GM12878 (cell line): ENCODE measurements around the gene NPW. TPM values are rescaled to one million over a fixed set of nuclear protein-coding genes. Genes with fewer than 3 reads are reported as not detected.

Experiments
- ATAC-seq: fragments of 200-7000 bp; cut with Tn5 transposase; 3 replicates; pipeline ENCODE4 v1.9.1; 2020; ENCODE audit warnings: mild to moderate bottlenecking, moderate library complexity
- BruUV-seq: library from RNA; stranded (reverse); fragments of 400-500 nt; replicated peaks from 2 replicates; lab custom pipeline; 2021; lab: Mats Ljungman, UMichigan
- CTCF ChIA-PET: fragments of 300-600 bp; sonication (Branson Sonifier 250); formaldehyde crosslinking; extraction: SDS; loops from one replicate; lab custom pipeline; 2021; ENCODE audit warnings: inconsistent platforms; lab: Yijun Ruan, JAX
- POLR2A ChIA-PET: fragments of 350-600 bp; formaldehyde crosslinking; extraction: SDS; loops from one replicate; lab custom pipeline; 2021; ENCODE audit warnings: inconsistent platforms; lab: Charles Lee
- RAD21 ChIA-PET: fragments of 300-600 bp; sonication (Branson Sonifier 250); formaldehyde crosslinking; loops from one replicate; lab custom pipeline; 2023; ENCODE audit warnings: antibody characterized with exemption; ENCODE audit not compliant: unreplicated experiment; lab: Charles Lee
- SMC1A ChIA-PET: fragments of 300-600 bp; sonication (Branson Sonifier 250); formaldehyde crosslinking; loops from one replicate; lab custom pipeline; 2023; ENCODE audit not compliant: unreplicated experiment, uncharacterized antibody; lab: Charles Lee
- DNase-seq: peaks from one replicate; pipeline ENCODE4 v3.0.0-alpha.2; 2011; ENCODE audit warnings: low read depth, low spot score
- FAIRE-seq: peaks from 3 replicates; lab custom pipeline; 2011; peaks lifted over from hg19 to GRCh38; lab: Jason Lieb, UNC
- H2AFZ ChIP-seq: 2 replicates; pipeline ENCODE4 v1.6.0; 2011; ENCODE audit warnings: low read depth, low read length, control low read depth; ENCODE audit not compliant: control insufficient read depth
- H3K27ac ChIP-seq: 2 replicates; pipeline ENCODE4 v1.5.1; 2011; ENCODE audit warnings: control low read depth; ENCODE audit not compliant: control insufficient read depth, insufficient read depth
- H3K27me3 ChIP-seq, 2 experiments: replicated peaks in 1 of 2; 2 replicates each; pipeline versions ENCODE4 v1.6.0 to v1.6.1; 2011; ENCODE audit warnings: low read length in 1 of 2; ENCODE audit not compliant: control insufficient read depth in 2 of 2, insufficient read depth in 2 of 2
- H3K36me3 ChIP-seq, 2 experiments: 2 replicates each; pipeline ENCODE4 v1.5.1; 2011; ENCODE audit warnings: low read length in 1 of 2; ENCODE audit not compliant: control insufficient read depth in 2 of 2, insufficient read depth in 2 of 2
- H3K4me1 ChIP-seq: 2 replicates; pipeline ENCODE4 v1.6.1; 2011; ENCODE audit warnings: mild to moderate bottlenecking, low read length, moderate library complexity, mixed read lengths; ENCODE audit not compliant: control insufficient read depth, insufficient read depth
- H3K4me2 ChIP-seq: 2 replicates; pipeline ENCODE4 v1.6.0; 2011; ENCODE audit warnings: control low read depth; ENCODE audit not compliant: control insufficient read depth, insufficient read depth
- H3K4me3 ChIP-seq: fragments of 200-600 bp; sonication (generic); 2 replicates; pipeline ENCODE4 v1.5.1; 2016
- H3K79me2 ChIP-seq: 2 replicates; pipeline ENCODE4 v1.6.0; 2011; ENCODE audit warnings: low read length; ENCODE audit not compliant: control insufficient read depth, insufficient read depth
- H3K9ac ChIP-seq: 2 replicates; pipeline ENCODE4 v1.8.0; 2011; ENCODE audit warnings: low read length, control low read depth, mixed read lengths; ENCODE audit not compliant: control insufficient read depth, insufficient read depth
- H3K9me3 ChIP-seq: replicated peaks from 3 replicates; pipeline ENCODE4 v1.5.1; 2011; ENCODE audit warnings: mild to moderate bottlenecking, low read length; ENCODE audit not compliant: control insufficient read depth, insufficient read depth
- H4K20me1 ChIP-seq: 2 replicates; pipeline ENCODE4 v1.6.0; 2011; ENCODE audit not compliant: control insufficient read depth, insufficient read depth
- BACH1 ChIP-seq: fragments of 450-650 bp; IDR thresholded peaks from 2 replicates; pipeline ENCODE4 v1.6.1; 2017; ENCODE audit warnings: mild to moderate bottlenecking, borderline replicate concordance
- BRCA1 ChIP-seq: IDR thresholded peaks from 2 replicates; pipeline ENCODE4 v1.6.1; 2011; ENCODE audit warnings: low read depth, low read length, improper control_type of control experiment
- ETV6 ChIP-seq, 2 experiments: fragments of 450-650 bp in 1 of 2; IDR thresholded peaks in 1 of 2; conservative IDR thresholded peaks in 1 of 2; 2 replicates each; pipeline ENCODE4 v1.6.1; 2014; ENCODE audit warnings: antibody characterized with exemption in 1 of 2, borderline replicate concordance in 1 of 2, low read depth in 1 of 2, mild to moderate bottlenecking in 1 of 2, moderate library complexity in 1 of 2
- POLR2A ChIP-seq: IDR thresholded peaks from 2 replicates; pipeline ENCODE4 v1.6.1; 2011; ENCODE audit warnings: low read depth, mild to moderate bottlenecking, low read length
- SMAD1 ChIP-seq: fragments of 450-650 bp; IDR thresholded peaks from 2 replicates; pipeline ENCODE4 v1.6.1; 2018; ENCODE audit warnings: mild to moderate bottlenecking, low read depth; ENCODE audit not compliant: partially characterized antibody
- WGBS: methylation state at CpG from one replicate; pipeline ENCODE4 v1.1.6; 2016; ENCODE audit warnings: low lambda C conversion rate; ENCODE audit not compliant: insufficient replicate concordance, insufficient coverage; ENCODE audit errors: missing lambda C conversion rate; 5-methylcytosine and 5-hydroxymethylcytosine counted together
- in situ Hi-C: fragments of 300-500 bp; cut with MboI; formaldehyde crosslinking; loops from 9 replicates; pipeline ENCODE4 v1.14.3; 2018; ENCODE audit warnings: mixed read lengths
- intact Hi-C: fragments of 100-400 bp; cut with micrococcal nuclease; formaldehyde crosslinking; loops from one replicate; pipeline ENCODE4 v1.14.2; 2022; ENCODE audit not compliant: unreplicated experiment
- polyA plus RNA-seq, 11 experiments: library from polyadenylated mRNA; depleted of rRNA in 4 of 11; unstranded in 6 of 11; stranded (reverse) in 5 of 11; fragments of >200 nt; fragmentation: Nextera tagmentation in 4 of 11; fragmentation: Illumina TruSeq in 1 of 11; extraction: Ambion mirVana in 4 of 11; extraction: Trizol in 1 of 11; gene quantifications; 1 replicate in 1 of 11; 2 replicates in 10 of 11; pipeline versions ENCODE4 v1.2.1 to v1.2.3, GENCODE V29; 2011 to 2016; ENCODE audit warnings: inconsistent platforms in 2 of 11, missing spikeins in 2 of 11, low read depth in 1 of 11
- total RNA-seq, 4 experiments: library from RNA; depleted of rRNA in 3 of 4; stranded (reverse); fragments of >200 nt in 3 of 4; fragmentation: Illumina TruSeq in 1 of 4; extraction: Trizol in 1 of 4; gene quantifications; 2 replicates each; pipeline versions ENCODE4 v1.2.1 to v1.2.3, GENCODE V29; 2013 to 2021
- TF ChIP-seq, protein P1 (sequence below): fragments of 450-650 bp; IDR thresholded peaks from 2 replicates; pipeline ENCODE4 v1.6.1; 2018; ENCODE audit warnings: mild to moderate bottlenecking, low read depth, moderate library complexity; ENCODE audit not compliant: partially characterized antibody

The NPW gene
- total and polyA plus RNA-seq, 10 of the 15 experiments (the other 5 are each of a cell fraction or from before 2014, with no cell fraction given): 0.23 to 2.5 (median 0.98) TPM; not detected in 4

- Histone ChIP-seq H3K4me3 (no peak overlapping the region), H2AFZ (no peak overlapping the region), H3K9ac (no peak overlapping the region), H3K27me3 (no peaks in the 10 kb centered on the region), H3K27ac (no peak overlapping the region), H3K9me3 (no peaks in the 10 kb centered on the region), H3K4me1 (peaks cover 12% of the 10 kb centered on the region), H3K4me2 (no peak overlapping the region), H3K36me3 (peaks cover 0 to 36% of the 10 kb centered on the region in 2 experiments; a peak in 3 of 4 replicates), H3K79me2 (peaks cover 24% of the 10 kb centered on the region), H4K20me1 (no peaks in the 10 kb centered on the region)
- FAIRE-seq (no peak), ATAC-seq (no peak), DNase-seq (no peak)
- ChIA-PET RAD21 (no interaction called here), POLR2A (interaction anchor here (1.9 kb wide), 1 partner anchor 9 kb away, joined by 8 read pairs; the partner anchor contains the start of gene RPS2), SMC1A (no interaction called here), CTCF (no interaction called here)
- intact Hi-C loops: no loop called here
- TF ChIP-seq POLR2A: 0 out of 2 replicates have a peak, but pooled peaks have one; percentile 7
- no peak for TF ChIP-seq BACH1
- TF ChIP-seq BRCA1: no peak
- TF ChIP-seq, protein P1, sequence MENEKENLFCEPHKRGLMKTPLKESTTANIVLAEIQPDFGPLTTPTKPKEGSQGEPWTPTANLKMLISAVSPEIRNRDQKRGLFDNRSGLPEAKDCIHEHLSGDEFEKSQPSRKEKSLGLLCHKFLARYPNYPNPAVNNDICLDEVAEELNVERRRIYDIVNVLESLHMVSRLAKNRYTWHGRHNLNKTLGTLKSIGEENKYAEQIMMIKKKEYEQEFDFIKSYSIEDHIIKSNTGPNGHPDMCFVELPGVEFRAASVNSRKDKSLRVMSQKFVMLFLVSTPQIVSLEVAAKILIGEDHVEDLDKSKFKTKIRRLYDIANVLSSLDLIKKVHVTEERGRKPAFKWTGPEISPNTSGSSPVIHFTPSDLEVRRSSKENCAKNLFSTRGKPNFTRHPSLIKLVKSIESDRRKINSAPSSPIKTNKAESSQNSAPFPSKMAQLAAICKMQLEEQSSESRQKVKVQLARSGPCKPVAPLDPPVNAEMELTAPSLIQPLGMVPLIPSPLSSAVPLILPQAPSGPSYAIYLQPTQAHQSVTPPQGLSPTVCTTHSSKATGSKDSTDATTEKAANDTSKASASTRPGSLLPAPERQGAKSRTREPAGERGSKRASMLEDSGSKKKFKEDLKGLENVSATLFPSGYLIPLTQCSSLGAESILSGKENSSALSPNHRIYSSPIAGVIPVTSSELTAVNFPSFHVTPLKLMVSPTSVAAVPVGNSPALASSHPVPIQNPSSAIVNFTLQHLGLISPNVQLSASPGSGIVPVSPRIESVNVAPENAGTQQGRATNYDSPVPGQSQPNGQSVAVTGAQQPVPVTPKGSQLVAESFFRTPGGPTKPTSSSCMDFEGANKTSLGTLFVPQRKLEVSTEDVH: no peak
- TF ChIP-seq SMAD1: no peak
- TF ChIP-seq ETV6 (conservative IDR thresholded peaks at IDR 0.05 in 1 of 2, IDR thresholded peaks at IDR 0.05 in 1 of 2; ENCODE audit: borderline replicate concordance in 1 of 2, low read depth in 1 of 2): no peak
- no TSS peak for BruUV-seq
- 93% methylated on average over 39 of the region's 42 CpGs for WGBS
- in situ Hi-C loops: no loop called here
Observed at GRCh38 chr16:1974157-1975070, 45.2 kb upstream of the NPW start.
